HepG2 (cell line): ENCODE measurements around the gene RPL36AL. TPM values are rescaled to one million over a fixed set of nuclear protein-coding genes. Genes with fewer than 3 reads are reported as not detected.

Experiments
- ADNP ChIP-seq: sonication (generic); formaldehyde crosslinking; IDR thresholded peaks from 2 replicates; pipeline ENCODE4 v1.4.0; 2020; ENCODE audit warnings: missing genetic modification reagents
- AGO2 ChIP-seq: fragments of 200-400 bp; formaldehyde crosslinking; optimal IDR thresholded peaks from 2 replicates; pipeline ENCODE3; 2017; ENCODE audit warnings: mild to moderate bottlenecking, low read depth, low read length, moderate library complexity
- ATF7-NPFF ChIP-seq: sonication (generic); formaldehyde crosslinking; IDR thresholded peaks from 2 replicates; pipeline ENCODE4 v1.8.1; 2023; ENCODE audit warnings: mild to moderate bottlenecking, low read depth, missing genetic modification reagents, moderate library complexity
- ERF ChIP-seq: IDR thresholded peaks from 2 replicates; pipeline ENCODE4 v1.6.1; 2018; ENCODE audit warnings: missing biosample characterization, missing genetic modification reagents
- GATAD2A ChIP-seq: IDR thresholded peaks from 2 replicates; pipeline ENCODE4 v1.6.1; 2016
- ISL2 ChIP-seq: sonication (generic); formaldehyde crosslinking; IDR thresholded peaks from 2 replicates; pipeline ENCODE4 v1.5.0; 2020; ENCODE audit warnings: missing genetic modification reagents
- MAZ ChIP-seq, 2 experiments: sonication (generic) in 1 of 2; formaldehyde crosslinking in 1 of 2; IDR thresholded peaks; 2 replicates each; pipeline versions ENCODE4 v1.5.0 to v1.6.1; 2012 to 2020; ENCODE audit warnings: low read depth in 2 of 2, mild to moderate bottlenecking in 2 of 2, borderline replicate concordance in 1 of 2, improper control_type of control experiment in 1 of 2, low read length in 1 of 2, missing genetic modification reagents in 1 of 2, moderate library complexity in 1 of 2
- NFE2 ChIP-seq: sonication (generic); formaldehyde crosslinking; IDR thresholded peaks from 2 replicates; pipeline ENCODE4 v1.4.0; 2020; ENCODE audit warnings: missing genetic modification reagents
- NPAS2 ChIP-seq: sonication (generic); formaldehyde crosslinking; IDR thresholded peaks from 2 replicates; pipeline ENCODE4 v1.8.0; 2022; ENCODE audit warnings: mild to moderate bottlenecking, missing genetic modification reagents, borderline replicate concordance
- PHF8 ChIP-seq: sonication (generic); formaldehyde crosslinking; IDR thresholded peaks from 2 replicates; pipeline ENCODE4 v1.5.0; 2020; ENCODE audit warnings: missing genetic modification reagents
- RBM39 ChIP-seq: fragments of 200-400 bp; formaldehyde crosslinking; IDR thresholded peaks from one replicate; pipeline ENCODE4 v1.6.1; 2018; ENCODE audit warnings: antibody characterized with exemption, mild to moderate bottlenecking, low read depth, low read length; ENCODE audit not compliant: poor library complexity, severe bottlenecking
- SIN3B ChIP-seq: fragments of 150-350 bp; IDR thresholded peaks from 2 replicates; pipeline ENCODE4 v1.6.1; 2014; ENCODE audit warnings: low read length
- SP5 ChIP-seq: IDR thresholded peaks from 2 replicates; pipeline ENCODE4 v1.6.1; 2016; ENCODE audit warnings: low read depth, borderline replicate concordance
- TBX3 ChIP-seq: fragments of 450-650 bp; IDR thresholded peaks from 2 replicates; pipeline ENCODE4 v1.6.1; 2017; ENCODE audit warnings: antibody characterized with exemption, mild to moderate bottlenecking, inconsistent platforms, borderline replicate concordance
- TEF ChIP-seq: sonication (generic); formaldehyde crosslinking; IDR thresholded peaks from 2 replicates; pipeline ENCODE4 v1.5.0; 2020; ENCODE audit warnings: missing genetic modification reagents
- YY1 ChIP-seq: IDR thresholded peaks from 2 replicates; pipeline ENCODE4 v1.6.1; 2011; ENCODE audit warnings: low read length, low read depth, moderate library complexity, mild to moderate bottlenecking; ENCODE audit not compliant: insufficient read depth, insufficient replicate concordance
- ZBTB33 ChIP-seq: sonication (generic); formaldehyde crosslinking; IDR thresholded peaks from 2 replicates; pipeline ENCODE4 v1.4.0; 2020; ENCODE audit warnings: missing genetic modification reagents
- ZFP1 ChIP-seq: IDR thresholded peaks from 2 replicates; pipeline ENCODE4 v1.6.1; 2016
- ZNF18 ChIP-seq: sonication (generic); formaldehyde crosslinking; IDR thresholded peaks from 2 replicates; pipeline ENCODE4 v1.8.0; 2022; ENCODE audit warnings: mild to moderate bottlenecking, missing genetic modification reagents; ENCODE audit not compliant: insufficient replicate concordance
- ZNF441 ChIP-seq: sonication (generic); formaldehyde crosslinking; IDR thresholded peaks from 2 replicates; pipeline ENCODE4 v1.7.0; 2021; ENCODE audit warnings: missing genetic modification reagents, borderline replicate concordance
- ZNF607 ChIP-seq: sonication (generic); formaldehyde crosslinking; IDR thresholded peaks from 2 replicates; pipeline ENCODE4 v1.5.1; 2020; ENCODE audit warnings: missing genetic modification reagents, mild to moderate bottlenecking, borderline replicate concordance
- ZNF709 ChIP-seq: sonication (generic); formaldehyde crosslinking; IDR thresholded peaks from 2 replicates; pipeline ENCODE4 v1.5.0; 2020; ENCODE audit warnings: mild to moderate bottlenecking, missing genetic modification reagents
- ZSCAN30 ChIP-seq: sonication (generic); formaldehyde crosslinking; IDR thresholded peaks from 2 replicates; pipeline ENCODE4 v1.5.0; 2020; ENCODE audit warnings: mild to moderate bottlenecking, missing genetic modification reagents
- polyA plus RNA-seq, 8 experiments: library from polyadenylated mRNA; depleted of rRNA in 3 of 8; stranded (reverse) in 7 of 8; unstranded in 1 of 8; fragments of >200 nt; fragmentation: Illumina TruSeq in 4 of 8; extraction: Trizol in 4 of 8; gene quantifications; 2 replicates each; pipeline versions ENCODE4 v1.2.1 to v1.2.3, GENCODE V29; 2011 to 2016; ENCODE audit warnings: low read depth in 4 of 8, missing spikeins in 1 of 8, mixed read lengths in 1 of 8; ENCODE audit not compliant: insufficient read depth in 1 of 8
- total RNA-seq, 5 experiments: library from RNA; depleted of rRNA; stranded (reverse); fragments of >200 nt; fragmentation: Illumina TruSeq; extraction: Trizol; gene quantifications; 2 replicates each; pipeline ENCODE4 v1.2.3, GENCODE V29; 2016; ENCODE audit warnings: low read depth in 1 of 5

Gene RPL36AL
- total and polyA plus RNA-seq, 2 of the 13 experiments (the other 11 are each of a cell fraction or from before 2014, with no cell fraction given) = 90.0 to 294 TPM

GRCh38 chr14:49620182-49621113 is at the start of gene RPL36AL, which contains the start of gene MGAT2 (continued):
- TF ChIP-seq ZBTB33 (CRISPR knock-in tag) (no peak), SP5 (CRISPR knock-in tag) (no peak), PHF8 (CRISPR knock-in tag) (peak; percentile 95), ZFP1 (CRISPR knock-in tag) (no peak), ERF (CRISPR knock-in tag) (peak; percentile 88), ZNF607 (CRISPR knock-in tag) (0 out of 2 replicates have a peak, but pooled peaks have one; percentile 29), SIN3B (0 out of 2 replicates have a peak, but pooled peaks have one; percentile 25), YY1 (peak; percentile 65), TEF (peak; percentile 66; the same call in 1 of the 2 replicates), ZNF18 (CRISPR knock-in tag) (peak; percentile 65), AGO2 (peak; percentile 70), ATF7-NPFF (CRISPR knock-in tag) (peak; percentile 68; the same call in 1 of the 2 replicates), NPAS2 (CRISPR knock-in tag) (no peak), ZNF709 (CRISPR knock-in tag) (no peak; the same call in 1 of the 2 replicates), ZNF441 (CRISPR knock-in tag) (peak; percentile 77; the same call in 1 of the 2 replicates), ADNP (CRISPR knock-in tag) (no peak), MAZ (IDR thresholded peaks at IDR 0.05; ENCODE audit: borderline replicate concordance, low read depth, low read length) (peak; percentile 40; the same call in 1 of the 2 replicates), MAZ (CRISPR knock-in tag; IDR thresholded peaks at IDR 0.05; ENCODE audit: low read depth) (peak; percentile 83; the same call in 1 of the 2 replicates), NFE2 (CRISPR knock-in tag) (no peak), TBX3 (no peak), RBM39 (peak; percentile 57), ZSCAN30 (CRISPR knock-in tag) (peak; percentile 70; the same call in 1 of the 2 replicates), ISL2 (0 out of 2 replicates have a peak, but pooled peaks have one; percentile 22), GATAD2A (CRISPR knock-in tag) (no peak)
